ENCODE data around the gene EXOC1L. TPM values are rescaled to one million over a fixed set of nuclear protein-coding genes. Genes with fewer than 3 reads are reported as not detected.

Gene EXOC1L, protein sequence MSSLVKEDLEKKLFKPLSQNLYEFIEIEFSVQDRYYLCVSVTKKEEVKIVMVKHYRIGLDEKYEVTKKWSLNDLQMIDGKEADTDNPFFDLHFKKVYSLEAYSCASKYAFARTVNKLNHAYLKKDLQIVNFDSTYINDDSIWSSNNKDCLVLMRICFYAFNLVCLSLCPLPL
- total RNA-seq = not detected in 2 replicates

DNA sequence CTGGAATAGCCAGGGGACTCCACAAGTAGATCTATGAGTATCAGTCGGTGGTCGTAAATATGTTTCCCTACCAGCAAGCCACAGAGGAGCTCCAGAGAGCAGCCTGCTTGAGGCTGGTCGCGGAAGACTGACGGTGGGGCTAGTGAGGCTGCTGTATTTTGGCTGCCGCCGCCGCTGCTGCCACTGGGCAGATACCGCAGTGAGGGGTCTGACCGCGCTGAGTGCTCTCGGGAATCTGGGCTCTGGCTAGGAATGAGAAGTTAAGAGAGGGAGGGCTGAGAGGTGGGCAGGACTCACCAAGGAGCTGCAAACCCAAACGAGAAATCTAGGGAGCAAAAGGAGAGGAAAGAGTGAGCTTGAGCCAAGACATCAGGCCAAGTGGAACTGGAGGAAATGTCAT is at the start of gene EXOC1L:
EXOC1L (plus strand) TSS at position 157 of the 400 bp plus-strand sequence; CDS start at position 394, 237 bp downstream.
- H3K27ac Mint-ChIP-seq = no peak within 1 kb of the TSS
- no peaks in the 10 kb centered on the region for H3K9me3 Mint-ChIP-seq
- peaks cover 17% of the 10 kb centered on the region for H3K27me3 Mint-ChIP-seq
- no peak for DNase-seq
- no peak within 1 kb of the TSS for H3K4me3 Mint-ChIP-seq
- no peaks in the 10 kb centered on the region for H3K36me3 Mint-ChIP-seq (ENCODE audit: low read depth)
- H3K4me1 Mint-ChIP-seq = no peaks in the 10 kb centered on the region
- intact Hi-C loops (cut with micrococcal nuclease) = no loop called here

- Mint-ChIP-seq H3K27ac (no peak overlapping the region), H3K9me3 (no peaks in the 10 kb centered on the region), H3K4me3 (no peak overlapping the region), H3K4me1 (no peaks in the 10 kb centered on the region), H3K27me3 (peaks cover 6% of the 10 kb centered on the region), H3K36me3 (ENCODE audit: low read depth) (no peaks in the 10 kb centered on the region)
- no peak for DNase-seq
- intact Hi-C loops (cut with micrococcal nuclease) = no loop called here
Observed at GRCh38 chr4:55770662-55771061, 48.9 kb upstream of the EXOC1L start.

GRCh38 chr4:55781341-55781740 is 38.2 kb upstream of the EXOC1L start:
- H3K9me3 Mint-ChIP-seq = no peaks in the 10 kb centered on the region
- H3K27ac Mint-ChIP-seq = no peak overlapping the region
- no peaks in the 10 kb centered on the region for H3K36me3 Mint-ChIP-seq (ENCODE audit: low read depth)
- DNase-seq = no peak
- H3K4me3 Mint-ChIP-seq = no peak overlapping the region
- no peaks in the 10 kb centered on the region for H3K4me1 Mint-ChIP-seq
- H3K27me3 Mint-ChIP-seq = peaks cover 7% of the 10 kb centered on the region
- intact Hi-C loops (cut with micrococcal nuclease) = no loop called here

DNA sequence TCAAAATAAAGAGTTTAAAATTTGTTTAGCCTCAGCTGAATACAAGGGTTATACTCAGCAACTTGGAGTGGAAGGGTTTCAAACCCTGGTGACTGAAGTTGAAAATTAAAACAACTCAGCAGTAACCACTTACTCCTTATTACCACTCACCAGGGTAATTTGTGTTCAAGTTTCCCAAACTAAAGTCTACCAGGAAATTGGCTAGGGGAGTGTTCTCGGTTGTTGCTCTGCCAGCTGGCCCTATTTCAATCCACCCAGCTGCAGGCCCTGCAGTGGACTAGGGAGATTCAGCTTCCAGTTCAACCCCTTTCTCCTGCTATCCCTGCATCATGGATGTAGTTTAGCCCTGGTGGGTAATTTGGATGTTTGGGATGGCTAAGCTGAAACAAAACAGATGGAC is 37.8 kb upstream of the EXOC1L start:
- DNase-seq = no peak
- intact Hi-C loops (cut with micrococcal nuclease) = no loop called here
- H3K4me3 Mint-ChIP-seq = no peak overlapping the region
- no peaks in the 10 kb centered on the region for H3K36me3 Mint-ChIP-seq (ENCODE audit: low read depth)
- no peaks in the 10 kb centered on the region for H3K4me1 Mint-ChIP-seq
- H3K27ac Mint-ChIP-seq = no peak overlapping the region
- H3K9me3 Mint-ChIP-seq = no peaks in the 10 kb centered on the region
- H3K27me3 Mint-ChIP-seq = peaks cover 8% of the 10 kb centered on the region

DNA sequence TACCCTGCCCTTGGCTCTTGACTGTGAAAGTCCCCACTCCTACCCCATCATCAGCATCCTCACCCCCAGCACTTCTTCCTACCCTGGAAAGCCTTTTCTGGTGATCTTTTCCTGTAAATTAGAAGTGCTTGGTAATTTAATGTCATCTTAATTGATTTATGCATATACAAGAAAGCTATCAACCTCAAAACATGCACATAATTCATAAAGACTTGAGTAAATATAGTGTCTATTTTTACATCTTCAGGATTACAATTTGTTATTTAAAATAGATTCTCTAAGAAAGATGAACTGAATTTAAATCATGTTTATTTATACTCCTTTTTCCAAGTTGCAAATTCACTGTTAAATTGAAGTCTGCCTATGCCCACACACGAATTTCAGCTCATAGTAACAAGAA is 36.0 kb upstream of the EXOC1L start:
- Mint-ChIP-seq H3K9me3 (no peaks in the 10 kb centered on the region), H3K36me3 (ENCODE audit: low read depth) (no peaks in the 10 kb centered on the region), H3K27me3 (peaks cover 8% of the 10 kb centered on the region), H3K4me1 (no peaks in the 10 kb centered on the region), H3K27ac (no peak overlapping the region), H3K4me3 (no peak overlapping the region)
- no peak for DNase-seq
- intact Hi-C loops (cut with micrococcal nuclease) = no loop called here

GRCh38 chr4:55784747-55785146 is 34.8 kb upstream of the EXOC1L start:
- H3K27ac Mint-ChIP-seq = no peak overlapping the region

DNA sequence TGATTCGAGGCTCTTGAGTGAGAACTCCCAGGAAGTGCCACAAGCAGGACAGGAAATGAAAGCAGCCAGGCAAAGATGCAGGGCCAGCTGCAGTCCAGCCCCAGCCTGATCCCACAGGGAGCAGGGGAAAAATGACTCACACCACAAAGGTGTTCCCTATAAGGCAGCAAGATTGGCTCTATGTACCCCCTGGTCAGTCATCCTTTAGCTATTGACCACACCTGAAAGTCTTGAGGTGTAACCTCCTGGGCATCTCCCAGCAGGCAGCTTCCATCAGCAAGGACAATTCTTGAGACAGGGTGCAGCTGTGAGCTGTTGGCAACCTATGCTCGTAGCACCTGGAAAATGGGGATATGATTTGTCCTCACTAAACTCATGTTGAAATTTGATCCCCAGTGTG is 27.9 kb upstream of the EXOC1L start:
- DNase-seq = no peak
- Mint-ChIP-seq H3K27ac (no peak overlapping the region), H3K9me3 (no peaks in the 10 kb centered on the region), H3K4me1 (no peaks in the 10 kb centered on the region), H3K36me3 (ENCODE audit: low read depth) (no peaks in the 10 kb centered on the region), H3K4me3 (no peak overlapping the region), H3K27me3 (peaks cover 36% of the 10 kb centered on the region)
- intact Hi-C loops (cut with micrococcal nuclease) = no loop called here

More at GRCh38 chr4:55784747-55785146, 34.8 kb upstream of the EXOC1L start:
- no peak for DNase-seq
- Mint-ChIP-seq H3K4me1 (no peaks in the 10 kb centered on the region), H3K9me3 (no peaks in the 10 kb centered on the region), H3K4me3 (no peak overlapping the region), H3K36me3 (ENCODE audit: low read depth) (no peaks in the 10 kb centered on the region), H3K27me3 (peaks cover 8% of the 10 kb centered on the region)
- intact Hi-C loops (cut with micrococcal nuclease) = no loop called here

- intact Hi-C loops (cut with micrococcal nuclease) = no loop called here
- Mint-ChIP-seq H3K4me3 (no peak overlapping the region), H3K27ac (no peak overlapping the region), H3K4me1 (no peaks in the 10 kb centered on the region), H3K9me3 (no peaks in the 10 kb centered on the region), H3K27me3 (peaks cover 38% of the 10 kb centered on the region), H3K36me3 (ENCODE audit: low read depth) (no peaks in the 10 kb centered on the region)
- DNase-seq = no peak
Observed at GRCh38 chr4:55793479-55793878, 26.1 kb upstream of the EXOC1L start.

DNA sequence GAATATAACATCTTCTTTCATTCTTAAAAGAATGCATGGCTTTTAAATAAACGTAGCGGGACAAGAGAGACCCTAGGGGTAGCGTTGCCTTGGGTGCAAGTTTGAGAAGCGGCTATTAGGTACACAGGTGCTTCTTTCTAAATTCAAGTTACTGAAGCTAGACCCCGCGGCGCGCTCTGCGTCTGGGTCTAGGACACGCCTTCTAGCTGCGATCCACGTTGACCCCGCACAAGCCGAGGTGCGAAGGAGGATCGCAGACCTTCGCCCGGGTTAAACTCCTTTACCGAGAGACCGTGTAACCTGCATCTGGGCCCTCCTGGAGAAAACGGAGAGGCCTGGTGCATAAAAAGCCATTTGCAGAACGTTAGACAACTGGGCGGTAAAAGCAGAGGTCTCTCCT is 25.5 kb upstream of the EXOC1L start:
- intact Hi-C loops (cut with micrococcal nuclease) = no loop called here
- Mint-ChIP-seq H3K36me3 (ENCODE audit: low read depth) (no peaks in the 10 kb centered on the region), H3K27me3 (peaks cover 38% of the 10 kb centered on the region), H3K27ac (no peak overlapping the region), H3K9me3 (no peaks in the 10 kb centered on the region), H3K4me1 (no peaks in the 10 kb centered on the region), H3K4me3 (no peak overlapping the region)
- DNase-seq = no peak

- peaks cover 38% of the 10 kb centered on the region for H3K27me3 Mint-ChIP-seq
- no peak overlapping the region for H3K27ac Mint-ChIP-seq
- intact Hi-C loops (cut with micrococcal nuclease) = no loop called here
- DNase-seq = no peak
- no peak overlapping the region for H3K4me3 Mint-ChIP-seq
- no peaks in the 10 kb centered on the region for H3K36me3 Mint-ChIP-seq (ENCODE audit: low read depth)
- no peaks in the 10 kb centered on the region for H3K9me3 Mint-ChIP-seq
- no peaks in the 10 kb centered on the region for H3K4me1 Mint-ChIP-seq
Observed at GRCh38 chr4:55795341-55795740, 24.2 kb upstream of the EXOC1L start.

- peaks cover 5% of the 10 kb centered on the region for H3K27me3 Mint-ChIP-seq
- DNase-seq = no peak
- H3K4me3 Mint-ChIP-seq = no peak overlapping the region
- no peak overlapping the region for H3K27ac Mint-ChIP-seq
- intact Hi-C loops (cut with micrococcal nuclease) = no loop called here
- H3K9me3 Mint-ChIP-seq = no peaks in the 10 kb centered on the region
- H3K36me3 Mint-ChIP-seq (ENCODE audit: low read depth) = no peaks in the 10 kb centered on the region
- no peaks in the 10 kb centered on the region for H3K4me1 Mint-ChIP-seq
Observed at GRCh38 chr4:55801498-55801897, 18.1 kb upstream of the EXOC1L start.

DNA sequence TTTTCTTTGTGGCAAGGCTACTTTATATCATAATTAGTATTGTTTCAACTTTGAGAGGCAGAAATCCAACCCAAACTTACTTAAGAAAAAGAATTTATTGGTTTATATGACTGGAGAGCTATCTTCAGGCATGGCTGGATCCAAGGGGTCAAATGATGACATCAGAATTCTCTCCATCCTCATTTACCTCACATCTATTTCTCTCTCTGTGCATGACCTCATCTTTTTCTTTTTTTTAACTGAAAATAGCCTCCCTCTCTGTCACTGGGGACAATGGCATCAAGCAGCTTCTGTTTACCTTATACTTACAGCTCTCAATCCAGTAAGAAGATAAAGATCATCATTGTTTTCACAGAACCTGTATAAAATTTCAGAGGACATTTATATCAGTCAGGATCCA is 12.0 kb upstream of the EXOC1L start:
- H3K27ac Mint-ChIP-seq = no peak overlapping the region
- DNase-seq = no peak
- H3K4me3 Mint-ChIP-seq = no peak overlapping the region
- no peaks in the 10 kb centered on the region for H3K36me3 Mint-ChIP-seq (ENCODE audit: low read depth)
- no peaks in the 10 kb centered on the region for H3K4me1 Mint-ChIP-seq
- intact Hi-C loops (cut with micrococcal nuclease) = no loop called here
- peaks cover 4% of the 10 kb centered on the region for H3K27me3 Mint-ChIP-seq
- H3K9me3 Mint-ChIP-seq = no peaks in the 10 kb centered on the region

- H3K36me3 Mint-ChIP-seq (ENCODE audit: low read depth) = no peaks in the 10 kb centered on the region
- no peak overlapping the region for H3K27ac Mint-ChIP-seq
- no peak for DNase-seq
- H3K9me3 Mint-ChIP-seq = no peaks in the 10 kb centered on the region
- H3K4me3 Mint-ChIP-seq = no peak overlapping the region
- intact Hi-C loops (cut with micrococcal nuclease) = no loop called here
- H3K27me3 Mint-ChIP-seq = peaks cover 4% of the 10 kb centered on the region
- no peaks in the 10 kb centered on the region for H3K4me1 Mint-ChIP-seq
Observed at GRCh38 chr4:55808186-55808585, 11.4 kb upstream of the EXOC1L start.

GRCh38 chr4:55808632-55809031 is 11.0 kb upstream of the EXOC1L start:
- DNase-seq = no peak
- intact Hi-C loops (cut with micrococcal nuclease) = no loop called here
- Mint-ChIP-seq H3K36me3 (ENCODE audit: low read depth) (no peaks in the 10 kb centered on the region), H3K27ac (no peak overlapping the region), H3K4me3 (no peak overlapping the region), H3K27me3 (peaks cover 4% of the 10 kb centered on the region), H3K9me3 (no peaks in the 10 kb centered on the region), H3K4me1 (no peaks in the 10 kb centered on the region)

DNA sequence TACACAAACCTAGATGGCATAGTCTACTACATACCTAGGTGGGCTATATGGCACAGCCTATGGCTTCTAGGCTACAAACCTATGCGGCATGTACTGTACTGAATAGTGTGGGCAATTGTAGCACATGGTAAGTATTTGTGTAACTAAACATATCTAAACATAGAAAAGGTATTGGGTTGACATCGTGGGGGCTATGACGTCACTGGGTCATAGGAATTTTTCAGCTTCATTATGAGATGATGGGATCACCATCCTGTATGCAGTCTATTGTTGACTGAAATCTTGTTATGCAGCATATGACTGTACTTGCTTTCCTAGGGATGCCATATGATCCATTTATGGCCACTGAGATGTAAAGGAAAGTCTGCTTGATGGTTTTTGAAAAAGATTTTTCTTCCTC is 1.9 kb upstream of the EXOC1L start:
- Mint-ChIP-seq H3K27me3 (peaks cover 15% of the 10 kb centered on the region), H3K4me3 (no peak overlapping the region), H3K9me3 (no peaks in the 10 kb centered on the region), H3K27ac (no peak overlapping the region), H3K36me3 (ENCODE audit: low read depth) (no peaks in the 10 kb centered on the region), H3K4me1 (no peaks in the 10 kb centered on the region)
- DNase-seq = no peak
- intact Hi-C loops (cut with micrococcal nuclease) = no loop called here
